Stimulated activated CD4-positive, alpha-beta T cell treated with anti-CD3 and anti-CD28 coated beads, Interleukin-1b, Interleukin-23, amount 100 ng/mL, for 48 hours (primary cell): ENCODE measurements around the gene USP12.
"Not testable (repeated sequence)": the region's sequence is repeated elsewhere in the genome, so short reads cannot be mapped to it uniquely, and the experiment has no call there.

Experiments used
- DNase-seq: peaks from one replicate; pipeline ENCODE4 v3.0.0-alpha.2; 2020

USP12 gene

DNA sequence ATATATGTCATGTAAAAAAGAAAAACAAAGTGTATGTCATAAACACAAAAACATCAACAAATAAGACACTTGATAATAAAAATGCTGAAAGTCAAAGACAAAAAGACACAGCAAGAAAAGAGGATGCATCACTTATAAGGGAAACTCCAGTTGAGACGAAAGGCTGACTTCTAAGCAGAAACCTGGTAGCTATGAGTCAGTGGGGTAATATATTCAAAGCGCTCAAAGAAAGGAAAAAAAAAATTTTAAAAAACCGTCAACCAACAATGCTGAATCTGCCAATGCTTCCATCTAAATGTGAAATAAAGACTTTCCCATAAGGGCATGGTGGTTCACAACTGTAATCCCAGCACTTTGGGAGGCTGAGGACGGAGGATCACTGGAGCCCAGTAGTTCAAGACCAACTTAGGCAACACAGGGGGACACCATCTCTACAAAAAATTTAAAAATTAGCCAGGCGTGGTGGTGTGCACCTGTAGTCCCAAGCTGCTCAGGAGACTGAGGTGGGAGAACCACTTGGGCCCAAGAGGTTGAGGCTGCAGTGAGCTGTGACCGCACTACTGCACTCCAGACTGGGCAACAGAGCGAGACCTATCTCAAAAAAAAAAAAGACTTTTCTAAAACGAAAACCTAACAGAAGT, 24.0 kb downstream of the USP12 start:
- DNase-seq = no peak

GRCh38 chr13:27141746-27142145, 29.9 kb downstream of the USP12 start:
- no peak for DNase-seq

GRCh38 chr13:27141159-27141558, 30.5 kb downstream of the USP12 start:
- DNase-seq = not testable (repeated sequence)

GRCh38 chr13:27140060-27140459, 31.6 kb downstream of the USP12 start:
- DNase-seq = no peak

GRCh38 chr13:27139565-27139964, 32.0 kb downstream of the USP12 start:
- no peak for DNase-seq

- DNase-seq = peak; percentile 20
Measured at GRCh38 chr13:27138457-27139093, 33.0 kb downstream of the USP12 start.

DNA sequence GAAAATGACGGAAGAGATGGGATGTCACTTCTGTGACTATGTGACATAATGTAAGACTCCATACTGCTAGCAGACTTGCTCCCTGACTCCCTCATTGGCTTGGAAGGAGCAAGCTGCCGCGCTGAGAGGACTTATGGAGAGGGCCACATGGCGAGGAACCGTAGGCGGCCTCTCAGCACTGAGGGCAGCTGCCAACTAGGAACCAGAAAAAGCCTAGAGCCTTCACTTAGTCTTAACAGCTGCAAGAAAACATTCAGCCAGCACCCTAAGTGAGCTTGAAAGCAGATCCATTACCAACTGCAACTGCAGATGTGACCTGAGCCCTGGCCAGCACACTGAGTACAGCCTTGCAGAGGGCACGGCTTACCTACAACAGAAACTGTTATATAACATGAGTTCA, 33.9 kb downstream of the USP12 start:
- no peak for DNase-seq

- DNase-seq = no peak
Measured at GRCh38 chr13:27135023-27135422, 36.6 kb downstream of the USP12 start.

GRCh38 chr13:27133889-27134288, 37.7 kb downstream of the USP12 start:
- DNase-seq = no peak

DNA sequence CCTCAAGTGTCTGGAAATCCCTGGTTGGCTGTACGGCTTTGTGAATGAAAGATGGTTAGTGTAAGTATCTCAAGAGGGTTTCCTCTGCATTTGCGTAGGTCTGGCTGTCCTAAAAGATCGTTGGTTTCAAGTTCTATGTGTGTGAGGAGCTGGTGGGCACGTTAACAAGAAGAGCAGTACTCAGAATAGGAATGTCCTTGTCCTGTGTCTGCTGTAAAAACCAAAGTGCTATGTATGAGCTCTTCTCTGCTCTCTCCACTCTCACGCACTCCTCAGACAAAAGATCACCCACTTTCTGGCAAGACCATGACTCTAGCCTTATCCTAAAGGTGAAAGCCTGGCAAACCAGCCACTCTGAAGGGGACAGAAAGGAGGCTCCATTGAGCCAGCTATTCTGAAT, 39.1 kb downstream of the USP12 start:
- DNase-seq = no peak

DNA sequence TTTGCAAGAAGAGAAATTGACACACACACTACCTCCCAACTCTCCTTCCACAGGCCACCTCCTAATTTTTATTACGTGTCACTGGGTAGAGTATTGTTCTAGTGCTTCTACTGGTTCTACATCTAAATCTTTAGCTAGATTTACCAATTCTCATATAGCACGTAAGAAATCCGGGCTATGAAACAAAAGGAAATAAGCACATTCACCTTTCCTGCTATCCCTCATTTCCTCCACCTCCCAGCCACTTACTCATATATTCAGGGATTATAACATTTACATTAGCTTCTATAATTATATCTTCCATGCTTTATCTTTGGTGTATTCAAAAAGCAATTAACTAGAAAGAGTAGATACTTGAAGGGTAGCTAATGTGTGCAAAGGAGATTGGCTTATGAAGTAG, 39.7 kb downstream of the USP12 start:
- DNase-seq = no peak

DNA sequence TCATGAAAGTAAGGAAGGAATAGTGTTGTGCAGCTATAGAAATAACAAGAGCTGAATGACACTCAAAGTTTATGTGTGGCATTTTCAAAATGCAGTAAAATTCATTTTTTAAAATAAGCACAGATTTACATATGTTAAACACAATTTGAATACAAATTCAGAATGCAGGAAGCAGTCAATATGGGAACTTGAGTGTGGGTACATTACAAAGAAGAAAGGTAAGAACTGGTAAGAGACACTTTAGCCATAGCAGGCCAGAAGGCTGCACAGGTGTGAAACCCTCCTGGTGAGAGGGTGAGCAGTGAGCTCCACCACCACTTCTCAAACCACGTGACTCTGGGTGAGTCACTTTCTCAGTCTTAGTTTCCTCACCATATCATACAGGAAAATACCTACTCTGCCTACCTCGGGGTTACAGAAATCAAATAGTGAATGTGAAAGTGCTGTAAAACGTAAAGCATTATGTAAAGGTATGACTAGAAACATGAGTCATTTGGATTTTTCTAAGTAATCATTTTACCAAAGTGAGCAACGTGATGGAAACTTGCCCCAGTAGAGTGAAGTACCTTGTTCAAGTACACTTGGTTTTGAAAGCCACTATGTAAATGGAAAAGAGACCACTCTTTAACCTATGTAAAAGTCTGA, 40.5 kb downstream of the USP12 start:
- DNase-seq = peak; percentile 83

GRCh38 chr13:27130223-27130978, 41.2 kb downstream of the USP12 start:
- no peak for DNase-seq

DNA sequence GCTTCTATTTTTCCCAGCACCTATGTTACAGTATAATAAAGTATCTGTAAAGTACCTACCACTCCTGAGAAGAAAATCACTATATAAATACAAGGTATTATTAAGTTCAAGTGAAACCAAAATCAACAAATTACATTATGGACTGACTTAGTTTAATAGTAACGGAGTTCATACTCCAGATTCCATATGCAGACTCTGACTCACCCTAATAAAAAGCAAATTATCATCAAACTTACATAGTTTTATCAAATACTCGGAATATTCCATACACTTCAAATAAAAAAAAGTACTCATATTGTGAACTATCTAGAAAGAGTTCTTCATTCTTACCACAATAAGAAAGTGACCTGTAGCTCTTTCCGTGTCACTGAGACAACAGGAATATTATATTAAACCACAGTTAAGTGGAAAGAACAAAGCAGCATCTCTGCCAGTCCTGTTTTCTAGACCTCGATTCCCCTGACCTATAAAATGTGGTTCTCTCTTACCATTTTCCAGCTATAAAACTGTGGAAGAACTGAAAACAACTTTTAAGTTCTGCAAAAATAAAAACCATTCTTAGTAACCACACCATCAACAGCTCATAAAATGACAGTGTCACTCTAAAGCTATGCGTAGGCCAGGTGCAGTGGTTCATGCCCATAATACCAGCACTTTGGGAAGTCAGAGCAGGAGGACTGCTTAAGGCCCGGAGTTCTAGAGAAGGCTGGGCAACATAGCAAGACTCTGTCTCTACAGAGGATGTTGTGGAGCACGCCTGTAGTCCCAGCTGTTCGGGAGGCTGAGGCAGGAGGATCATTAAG, 42.6 kb downstream of the USP12 start:
- no peak for DNase-seq

- no peak for DNase-seq
Measured at GRCh38 chr13:27126859-27127258, 44.8 kb downstream of the USP12 start.

DNA sequence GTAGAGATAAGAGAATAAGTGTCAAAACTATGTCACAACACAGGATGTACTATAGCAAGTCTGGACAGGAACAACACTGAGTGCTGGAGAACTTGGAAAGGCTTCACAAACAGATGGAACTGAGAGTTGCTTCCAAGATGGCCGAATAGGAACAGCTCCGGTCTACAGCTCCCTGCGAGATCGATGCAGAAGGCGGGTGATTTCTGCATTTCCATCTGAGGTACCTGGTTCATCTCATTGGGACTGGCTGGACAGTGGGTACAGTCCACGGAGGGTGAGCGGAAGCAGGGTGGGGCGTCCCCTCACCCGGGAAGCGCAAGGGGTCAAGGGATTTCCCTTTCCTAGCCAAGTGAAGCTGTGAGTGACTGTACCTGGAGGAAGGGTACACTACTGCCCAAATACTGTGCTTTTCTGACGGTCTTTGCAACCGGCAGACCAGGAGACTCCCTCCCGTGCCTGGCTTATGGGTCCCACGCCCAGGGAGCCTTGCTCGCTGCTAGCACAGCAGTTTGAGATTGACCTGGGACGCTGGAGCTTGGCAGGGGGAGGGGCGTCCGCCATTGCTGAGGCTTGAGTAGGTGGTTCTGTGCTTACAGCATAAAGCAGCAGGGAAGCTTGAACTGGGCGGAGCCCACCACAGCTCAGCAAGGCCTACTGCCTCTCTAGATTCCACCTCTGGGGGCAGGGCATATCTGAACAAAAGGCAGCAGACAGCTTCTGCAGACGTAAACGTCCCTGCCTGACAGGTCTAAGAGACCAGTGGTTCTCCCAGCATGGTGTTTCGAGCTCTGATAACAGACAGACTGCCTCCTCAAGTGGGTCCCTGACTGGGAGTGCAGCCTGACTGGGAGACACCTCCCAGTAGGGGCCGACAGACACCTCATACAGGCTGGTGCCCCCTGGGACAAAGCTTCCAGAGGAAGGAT, 46.0 kb downstream of the USP12 start:
- no peak for DNase-seq

DNA sequence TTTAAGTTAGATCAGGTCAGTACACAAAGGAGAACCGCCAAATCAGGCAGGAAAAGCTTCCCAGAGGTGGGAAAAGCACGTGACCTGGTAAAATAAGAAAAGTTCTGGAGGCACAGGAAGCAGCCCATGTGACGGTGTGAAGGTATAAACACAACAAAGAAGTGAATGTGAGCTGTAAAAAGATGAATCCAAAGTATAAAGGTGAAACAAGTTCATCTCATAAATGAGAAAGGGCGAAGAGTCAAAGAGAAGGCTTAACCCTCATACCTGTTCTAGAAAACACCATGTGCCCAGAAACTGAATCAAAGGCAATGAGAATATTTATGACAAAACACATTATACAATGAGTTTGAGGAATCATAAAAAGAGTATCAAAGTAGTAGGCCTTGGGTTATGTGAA, 47.0 kb downstream of the USP12 start:
- no peak for DNase-seq

GRCh38 chr13:27123445-27123844, 48.2 kb downstream of the USP12 start:
- not testable (repeated sequence) for DNase-seq

GRCh38 chr13:27122036-27122435, 49.6 kb downstream of the USP12 start:
- DNase-seq = no peak

GRCh38 chr13:27120811-27121210, 50.8 kb downstream of the USP12 start:
- no peak for DNase-seq

DNA sequence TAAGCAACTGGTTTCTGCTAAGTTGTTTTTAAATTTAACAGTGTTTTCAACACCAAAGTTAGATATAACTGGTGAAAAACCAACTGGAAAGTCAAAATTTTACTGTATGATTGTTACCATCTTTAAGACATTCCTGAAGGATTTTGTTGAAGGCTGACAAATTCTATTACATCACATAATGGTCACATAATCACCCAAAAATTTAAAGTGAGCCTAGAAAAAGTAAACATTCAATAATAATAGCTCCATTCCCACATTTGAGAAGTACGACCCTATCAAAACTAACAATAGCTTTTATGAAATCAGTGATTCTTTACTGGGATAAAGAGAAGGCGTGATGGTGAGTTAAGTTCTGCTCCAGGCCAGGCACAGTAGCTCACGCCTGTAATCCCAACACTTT, 51.6 kb downstream of the USP12 start:
- no peak for DNase-seq
